Astrocyte (in vitro differentiated cells and primary cell): ENCODE data around the gene MLPH.

Experiments
- CTCF ChIP-seq: IDR thresholded peaks from 2 replicates; pipeline ENCODE4 v1.5.1; 2011; ENCODE audit warnings: low read depth, mild to moderate bottlenecking, inconsistent platforms, low read length, moderate library complexity; ENCODE audit not compliant: insufficient read depth
- EZH2 ChIP-seq: IDR thresholded peaks from 2 replicates; pipeline ENCODE4 v1.6.1; 2012; ENCODE audit warnings: mild to moderate bottlenecking, low read length, inconsistent platforms; ENCODE audit not compliant: insufficient read depth

- TF ChIP-seq CTCF (no peak), EZH2 (no peak)
Observed at GRCh38 chr2:237472187-237472712, 14.8 kb upstream of the MLPH start.
